ACC112 (cell line): ENCODE data around the gene TASP1.

Source experiments
- H2AFZ ChIP-seq: fragments of 200-600 bp; sonication (generic); one replicate; pipeline ENCODE4 v1.6.0; 2017; ENCODE audit warnings: antibody characterized with exemption, low read length; ENCODE audit not compliant: unreplicated experiment
- H3K27ac ChIP-seq: fragments of 200-600 bp; sonication (generic); 2 replicates; pipeline ENCODE4 v1.5.1; 2014; ENCODE audit warnings: low read depth, mild to moderate bottlenecking, antibody characterized with exemption, low read length, moderate library complexity
- H3K27me3 ChIP-seq: fragments of 200-600 bp; sonication (generic); 2 replicates; pipeline ENCODE4 v1.6.1; 2014; ENCODE audit warnings: mild to moderate bottlenecking, antibody characterized with exemption, low read length, moderate library complexity, mixed read lengths; ENCODE audit not compliant: insufficient read depth
- H3K36me3 ChIP-seq: fragments of 200-600 bp; sonication (generic); 2 replicates; pipeline ENCODE4 v1.6.1; 2016; ENCODE audit warnings: mild to moderate bottlenecking, antibody characterized with exemption, low read length, moderate library complexity, mixed read lengths; ENCODE audit not compliant: insufficient read depth
- H3K4me1 ChIP-seq: fragments of 200-600 bp; sonication (generic); one replicate; pipeline ENCODE4 v1.6.1; 2016; ENCODE audit warnings: low read length, mixed read lengths; ENCODE audit not compliant: insufficient read depth, unreplicated experiment, control insufficient read depth
- H3K4me3 ChIP-seq: fragments of 200-600 bp; sonication (generic); 2 replicates; pipeline ENCODE4 v1.5.1; 2014; ENCODE audit warnings: mild to moderate bottlenecking, low read depth, low read length
- H3K79me2 ChIP-seq: fragments of 200-600 bp; sonication (generic); one replicate; pipeline ENCODE4 v1.6.0; 2016; ENCODE audit warnings: low read length; ENCODE audit not compliant: control insufficient read depth, unreplicated experiment, insufficient read depth

The TASP1 gene

GRCh38 chr20:13574071-13574470 is 64.7 kb downstream of the TASP1 start:
- H3K4me1 ChIP-seq, result no peaks in the 10 kb centered on the region
- H2AFZ ChIP-seq, result no peak overlapping the region
- H3K79me2 ChIP-seq, result no peaks in the 10 kb centered on the region
- no peak overlapping the region for H3K27ac ChIP-seq
- no peaks in the 10 kb centered on the region; the same call in 1 of the 2 replicates for H3K36me3 ChIP-seq
- no peak overlapping the region for H3K4me3 ChIP-seq
- no peaks in the 10 kb centered on the region for H3K27me3 ChIP-seq

GRCh38 chr20:13571662-13572061 is 67.1 kb downstream of the TASP1 start:
- Histone ChIP-seq H3K27ac (no peak overlapping the region), H3K27me3 (no peaks in the 10 kb centered on the region), H2AFZ (no peak overlapping the region), H3K4me1 (no peaks in the 10 kb centered on the region), H3K79me2 (no peaks in the 10 kb centered on the region), H3K4me3 (no peak overlapping the region), H3K36me3 (no peaks in the 10 kb centered on the region)

- Histone ChIP-seq H2AFZ (no peak overlapping the region), H3K4me1 (no peaks in the 10 kb centered on the region), H3K27ac (no peak overlapping the region), H3K27me3 (no peaks in the 10 kb centered on the region), H3K79me2 (no peaks in the 10 kb centered on the region), H3K4me3 (no peak overlapping the region), H3K36me3 (no peaks in the 10 kb centered on the region)
Observed at GRCh38 chr20:13567663-13568062, 71.1 kb downstream of the TASP1 start.

GRCh38 chr20:13563854-13564253 is 74.9 kb downstream of the TASP1 start:
- no peaks in the 10 kb centered on the region for H3K79me2 ChIP-seq
- no peaks in the 10 kb centered on the region for H3K36me3 ChIP-seq
- H3K27me3 ChIP-seq, result no peaks in the 10 kb centered on the region

GRCh38 chr20:13554706-13555105 is 84.0 kb downstream of the TASP1 start:
- Histone ChIP-seq H3K27ac (no peak overlapping the region; the same call in 1 of the 2 replicates), H3K4me1 (peaks cover 6% of the 10 kb centered on the region), H3K36me3 (no peaks in the 10 kb centered on the region), H3K79me2 (no peaks in the 10 kb centered on the region), H2AFZ (no peak overlapping the region), H3K4me3 (no peak overlapping the region), H3K27me3 (no peaks in the 10 kb centered on the region)

More at GRCh38 chr20:13563854-13564253, 74.9 kb downstream of the TASP1 start:
- Histone ChIP-seq H3K4me3 (no peak overlapping the region), H2AFZ (no peak overlapping the region), H3K27ac (no peak overlapping the region), H3K4me1 (no peaks in the 10 kb centered on the region)

GRCh38 chr20:13554076-13554475 is 84.7 kb downstream of the TASP1 start:
- H2AFZ ChIP-seq, result no peak overlapping the region
- H3K27ac ChIP-seq, result no peak overlapping the region
- H3K4me3 ChIP-seq, result no peak overlapping the region
- no peaks in the 10 kb centered on the region for H3K36me3 ChIP-seq
- no peaks in the 10 kb centered on the region for H3K27me3 ChIP-seq
- H3K79me2 ChIP-seq, result no peaks in the 10 kb centered on the region
- peaks cover 6% of the 10 kb centered on the region for H3K4me1 ChIP-seq

- peaks cover 6% of the 10 kb centered on the region for H3K4me1 ChIP-seq
- no peaks in the 10 kb centered on the region for H3K36me3 ChIP-seq
- no peaks in the 10 kb centered on the region for H3K27me3 ChIP-seq
- no peaks in the 10 kb centered on the region for H3K79me2 ChIP-seq
- H2AFZ ChIP-seq, result no peak overlapping the region
- H3K27ac ChIP-seq, result no peak overlapping the region
- H3K4me3 ChIP-seq, result no peak overlapping the region
Observed at GRCh38 chr20:13552061-13552460, 86.7 kb downstream of the TASP1 start.

- Histone ChIP-seq H3K36me3 (no peaks in the 10 kb centered on the region), H2AFZ (no peak overlapping the region), H3K4me1 (no peaks in the 10 kb centered on the region), H3K4me3 (no peak overlapping the region), H3K27me3 (no peaks in the 10 kb centered on the region), H3K79me2 (no peaks in the 10 kb centered on the region), H3K27ac (no peak overlapping the region)
Observed at GRCh38 chr20:13549451-13549850, 89.3 kb downstream of the TASP1 start.

GRCh38 chr20:13546497-13547131 is 92.1 kb downstream of the TASP1 start:
- no peaks in the 10 kb centered on the region for H3K36me3 ChIP-seq
- no peak overlapping the region for H3K27ac ChIP-seq
- H3K4me1 ChIP-seq, result no peaks in the 10 kb centered on the region
- no peak overlapping the region for H2AFZ ChIP-seq
- no peaks in the 10 kb centered on the region for H3K27me3 ChIP-seq
- no peak overlapping the region for H3K4me3 ChIP-seq
- H3K79me2 ChIP-seq, result no peaks in the 10 kb centered on the region

GRCh38 chr20:13545790-13546189 is 92.9 kb downstream of the TASP1 start:
- Histone ChIP-seq H3K36me3 (no peaks in the 10 kb centered on the region), H3K27ac (no peak overlapping the region), H3K27me3 (no peaks in the 10 kb centered on the region), H2AFZ (no peak overlapping the region), H3K4me3 (no peak overlapping the region), H3K79me2 (no peaks in the 10 kb centered on the region), H3K4me1 (no peaks in the 10 kb centered on the region)

GRCh38 chr20:13543783-13544182 is 94.9 kb downstream of the TASP1 start:
- Histone ChIP-seq H3K27me3 (no peaks in the 10 kb centered on the region), H3K36me3 (no peaks in the 10 kb centered on the region), H2AFZ (no peak overlapping the region), H3K79me2 (no peaks in the 10 kb centered on the region), H3K4me3 (no peak overlapping the region), H3K27ac (no peak overlapping the region), H3K4me1 (no peaks in the 10 kb centered on the region)
